Measurements from ENCODE around the gene UMODL1.

- TF ChIP-seq DMTF1 (CRISPR knock-in tag; IDR thresholded peaks at IDR 0.05) (no peak), CTCF (CRISPR knock-in tag; IDR thresholded peaks at IDR 0.05) (no peak), HNF4G (IDR thresholded peaks at IDR 0.05; ENCODE audit: borderline replicate concordance, low read depth, low read length) (no peak), HNF4G (CRISPR knock-in tag; IDR thresholded peaks at IDR 0.05; ENCODE audit: borderline replicate concordance, low read depth) (no peak), MYC (CRISPR knock-in tag; IDR thresholded peaks at IDR 0.05; ENCODE audit: borderline replicate concordance) (no peak), ZNF776 (CRISPR knock-in tag; IDR thresholded peaks at IDR 0.05) (no peak), MIER2 (CRISPR knock-in tag; IDR thresholded peaks at IDR 0.05) (no peak), ZBTB33 (CRISPR knock-in tag; IDR thresholded peaks at IDR 0.05) (no peak)
These were observed 31.2 kb upstream of the UMODL1 start for GRCh38 chr21:42039911-42040351.
